Right lobe of liver (tissue), 6 donors: Measurements from ENCODE around the gene HPX. TPM values are rescaled to one million over a fixed set of nuclear protein-coding genes. Genes with fewer than 3 reads are reported as not detected.

Experiments used
- ATAC-seq, 4 donors: fragments of 200-7000 bp; cut with Tn5 transposase; one replicate each; pipeline ENCODE4 v1.9.1; 2020; ENCODE audit warnings: mild to moderate bottlenecking in 4 of 4, moderate library complexity in 4 of 4
- DNase-seq, 3 donors: peaks; one replicate each; pipeline ENCODE4 v3.0.0-alpha.2; 2020
- H3K27ac ChIP-seq, 3 donors: fragments of 200-600 bp; one replicate each; pipeline ENCODE4 v1.8.0; 2022
- H3K27me3 ChIP-seq, 2 donors: fragments of 200-600 bp; one replicate each; pipeline ENCODE4 v1.8.0; 2022
- H3K36me3 ChIP-seq, 4 donors: fragments of 200-600 bp; sonication (generic) in 1 of 4; one replicate each; pipeline versions ENCODE4 v1.5.1 to v1.8.0; 2017 to 2022; ENCODE audit warnings: control low read depth in 1 of 4
- H3K4me1 ChIP-seq, 4 donors: fragments of 200-600 bp; sonication (generic) in 1 of 4; one replicate each; pipeline versions ENCODE4 v1.5.1 to v1.8.0; 2017 to 2022; ENCODE audit warnings: control low read depth in 1 of 4
- H3K4me3 ChIP-seq, 3 donors: fragments of 200-600 bp; one replicate each; pipeline ENCODE4 v1.8.0; 2022
- H3K9me3 ChIP-seq, 4 donors: fragments of 200-600 bp; sonication (generic) in 1 of 4; one replicate each; pipeline versions ENCODE4 v1.5.1 to v1.8.0; 2017 to 2022; ENCODE audit warnings: control low read depth in 1 of 4
- CTCF ChIP-seq, 4 donors: fragments of 200-600 bp in 3 of 4; fragments of 450-650 bp in 1 of 4; IDR thresholded peaks; one replicate each; pipeline versions ENCODE4 v1.5.1 to v1.8.0; 2016 to 2022; ENCODE audit warnings: antibody characterized with exemption in 4 of 4, mild to moderate bottlenecking in 2 of 4
- POLR2A ChIP-seq: fragments of 450-650 bp; IDR thresholded peaks from one replicate; pipeline ENCODE4 v1.6.1; 2017; ENCODE audit warnings: antibody characterized with exemption, mild to moderate bottlenecking
- WGBS: methylation state at CpG from one replicate; pipeline ENCODE4 v1.1.6; 2018; ENCODE audit warnings: low coverage, low lambda C conversion rate; ENCODE audit not compliant: insufficient coverage; ENCODE audit errors: missing lambda C conversion rate; 5-methylcytosine and 5-hydroxymethylcytosine counted together
- intact Hi-C, 2 donors: fragments of 100-400 bp; cut with DNase I; formaldehyde crosslinking; loops; one replicate each; pipeline versions ENCODE4 v1.11.2 to v1.14.1; 2022
- total RNA-seq, 6 experiments: library from RNA; depleted of rRNA in 2 of 6; stranded (reverse); fragments of >200 nt in 2 of 6; fragmentation: NEBNext Ultra II Directional in 3 of 6; extraction: Animal tissue kit (Norgen Biotek cat#: 25700) in 3 of 6; gene quantifications; one replicate each; pipeline versions ENCODE4 v1.1.0 to v1.2.4, GENCODE V29; 2016 to 2023
- donor health status: DM: no; HTN: yes; CAD: no.
- donor health status: DM: no; HTN: no; CAD: no.
- donor health status: DM: no; HTN: no; CAD: no.
- donor health status: DM: no; HTN: yes; CAD: no.
- donor health status: DM: no; HTN: yes; CAD: no.

Gene HPX
- total RNA-seq, 6 experiments from 2014 or later = 3,555 to 5,250 (median 4,456) TPM

GRCh38 chr11:6472934-6473333 lies 32.1 kb upstream of the HPX start:
- no peak for TF ChIP-seq CTCF (IDR thresholded peaks at IDR 0.05)
- TF ChIP-seq POLR2A = no peak
- WGBS = 83% methylated on average over 1 of the region's 1 CpG
- Histone ChIP-seq H3K4me1 (peaks cover 0 to 22% (median 3%) of the 10 kb centered on the region in 4 donors), H3K4me3 (peak overlapping the region; percentile 70 to 76 (median 71)), H3K9me3 (no peaks in the 10 kb centered on the region), H3K36me3 (peaks cover 0 to 9% (median 3%) of the 10 kb centered on the region in 4 donors), H3K27me3 (no peaks in the 10 kb centered on the region), H3K27ac (no peak overlapping the region)
- intact Hi-C loops = no loop called here
- ATAC-seq (no peak), DNase-seq (no peak)

- TF ChIP-seq POLR2A = no peak
- TF ChIP-seq CTCF (IDR thresholded peaks at IDR 0.05) = no peak
- intact Hi-C loops = no loop called here
- no peaks in the 10 kb centered on the region for H3K27me3 ChIP-seq
- ATAC-seq (no peak), DNase-seq (no peak)
- H3K4me1 ChIP-seq = peaks cover 0 to 18% (median 3%) of the 10 kb centered on the region in 4 donors
- H3K27ac ChIP-seq = no peak overlapping the region
- no peaks in the 10 kb centered on the region for H3K9me3 ChIP-seq
- WGBS = 100% methylated on average over 1 of the region's 1 CpG
- H3K36me3 ChIP-seq = no peaks in the 10 kb centered on the region
- H3K4me3 ChIP-seq = no peak overlapping the region
Measured at GRCh38 chr11:6469599-6469998, 28.8 kb upstream of the HPX start.

DNA sequence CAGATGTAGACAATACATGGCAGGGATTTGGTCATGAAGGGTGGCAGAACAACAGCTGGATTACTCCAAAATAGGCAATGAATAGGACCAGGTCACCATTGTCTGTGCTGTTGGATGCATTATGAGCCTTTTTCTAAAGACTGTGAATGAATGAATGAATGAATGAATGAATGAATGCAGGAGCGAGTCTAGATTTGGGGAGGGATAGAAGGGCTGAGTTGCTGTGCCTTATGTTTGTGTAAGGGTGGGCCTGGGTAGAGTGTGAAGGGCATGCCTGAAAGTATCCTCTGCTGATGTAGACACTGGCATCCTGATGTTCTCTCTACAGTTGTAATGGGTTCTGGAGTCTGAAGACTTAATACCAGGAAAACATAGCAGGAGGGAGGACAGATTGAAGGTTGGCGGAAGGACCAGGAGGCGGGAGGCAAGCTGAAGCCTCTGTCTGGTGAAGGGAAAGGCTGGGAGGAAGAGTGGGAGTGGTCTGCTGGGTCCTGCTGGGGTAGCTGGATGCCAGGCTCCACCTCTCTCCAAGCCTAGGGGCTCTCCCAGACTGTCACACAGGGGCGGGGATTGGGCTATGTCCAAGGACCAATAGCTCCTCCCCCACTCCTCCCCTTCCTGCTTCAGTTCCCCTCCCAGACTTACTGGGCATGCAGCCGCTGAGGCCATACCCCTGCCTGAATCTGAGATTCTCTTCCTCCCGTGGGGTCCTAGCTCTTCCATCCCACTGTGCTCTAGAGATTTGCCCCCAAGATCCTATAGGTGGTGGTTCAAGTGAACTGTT lies 28.1 kb upstream of the HPX start:
- no peak overlapping the region for H3K4me3 ChIP-seq
- H3K27me3 ChIP-seq = no peaks in the 10 kb centered on the region
- intact Hi-C loops = no loop called here
- H3K9me3 ChIP-seq = no peaks in the 10 kb centered on the region
- peak; percentile 80 to 84 (median 82) for DNase-seq
- peak; percentile 72 to 86 (median 82) for ATAC-seq
- 38% methylated on average over 4 of the region's 6 CpGs for WGBS
- no peak overlapping the region for H3K27ac ChIP-seq
- H3K4me1 ChIP-seq = peaks cover 0 to 18% (median 3%) of the 10 kb centered on the region in 4 donors
- H3K36me3 ChIP-seq = no peaks in the 10 kb centered on the region
- TF ChIP-seq CTCF (IDR thresholded peaks at IDR 0.05) = no peak
- no peak for TF ChIP-seq POLR2A

GRCh38 chr11:6459099-6459450 lies 18.3 kb upstream of the HPX start:
- Histone ChIP-seq H3K36me3 (peaks cover 0 to 14% (median 9%) of the 10 kb centered on the region in 4 donors), H3K4me1 (no peaks in the 10 kb centered on the region), H3K27me3 (no peaks in the 10 kb centered on the region), H3K4me3 (no peak overlapping the region), H3K27ac (no peak overlapping the region), H3K9me3 (no peaks in the 10 kb centered on the region)
- DNase-seq (no peak), ATAC-seq (no peak)
- whole genome bisulfite sequencing = 57% methylated on average over 1 of the region's 1 CpG
- intact Hi-C loops = no loop called here
- TF ChIP-seq CTCF (IDR thresholded peaks at IDR 0.05) = no peak
- TF ChIP-seq POLR2A = no peak
